Amniotic stem cell (primary cell): ENCODE measurements around the gene MAGEA9.
"Not testable (repeated sequence)": the region's sequence is repeated elsewhere in the genome, so short reads cannot be mapped to it uniquely, and the experiment has no call there.

Experiments
- DNase-seq: peaks from one replicate; lab custom pipeline; 2025; lab: John Stamatoyannopoulos, UW

Gene MAGEA9

DNA sequence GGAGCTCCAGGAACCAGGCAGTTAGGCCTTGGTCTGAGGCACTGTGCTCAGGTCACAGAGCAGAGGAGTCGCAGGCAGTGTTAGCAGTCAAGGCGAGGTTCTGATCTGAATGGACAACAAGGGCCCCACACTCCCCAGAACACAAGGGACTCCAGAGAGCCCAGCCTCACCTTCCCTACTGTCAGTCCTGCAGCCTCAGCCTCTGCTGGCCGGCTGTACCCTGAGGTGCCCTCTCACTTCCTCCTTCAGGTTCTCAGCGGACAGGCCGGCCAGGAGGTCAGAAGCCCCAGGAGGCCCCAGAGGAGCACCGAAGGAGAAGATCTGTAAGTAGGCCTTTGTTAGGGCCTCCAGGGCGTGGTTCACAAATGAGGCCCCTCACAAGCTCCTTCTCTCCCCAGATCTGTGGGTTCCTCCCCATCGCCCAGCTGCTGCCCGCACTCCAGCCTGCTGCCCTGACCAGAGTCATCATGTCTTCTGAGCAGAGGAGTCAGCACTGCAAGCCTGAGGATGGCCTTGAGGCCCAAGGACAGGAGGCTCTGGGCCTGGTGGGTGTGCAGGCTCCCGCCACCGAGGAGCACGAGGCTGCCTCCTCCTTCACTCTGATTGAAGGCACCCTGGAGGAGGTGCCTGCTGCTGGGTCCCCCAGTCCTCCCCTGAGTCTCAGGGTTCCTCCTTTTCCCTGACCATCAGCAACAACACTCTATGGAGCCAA lies 26.2 kb downstream of the MAGEA9 start:
- no peak for DNase-seq

DNA sequence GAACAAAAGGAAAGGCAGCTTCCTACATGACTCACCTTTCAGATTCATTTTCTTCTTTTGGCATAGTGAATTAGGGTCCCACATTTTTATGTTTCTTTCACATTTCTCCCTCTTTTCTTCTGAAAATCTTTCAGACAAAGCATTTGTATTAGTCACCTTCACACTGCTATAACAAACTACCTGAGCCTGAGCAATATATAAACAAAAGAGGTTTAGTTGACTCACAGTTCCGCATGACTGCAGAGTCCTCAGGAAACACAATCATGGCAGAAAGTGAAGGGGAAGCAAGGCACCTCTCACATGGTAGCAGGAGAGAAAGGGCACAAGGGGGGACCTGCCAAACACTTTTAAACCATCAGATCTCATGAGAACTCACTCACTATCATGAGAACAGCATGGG lies 36.9 kb downstream of the MAGEA9 start:
- no peak for DNase-seq

DNA sequence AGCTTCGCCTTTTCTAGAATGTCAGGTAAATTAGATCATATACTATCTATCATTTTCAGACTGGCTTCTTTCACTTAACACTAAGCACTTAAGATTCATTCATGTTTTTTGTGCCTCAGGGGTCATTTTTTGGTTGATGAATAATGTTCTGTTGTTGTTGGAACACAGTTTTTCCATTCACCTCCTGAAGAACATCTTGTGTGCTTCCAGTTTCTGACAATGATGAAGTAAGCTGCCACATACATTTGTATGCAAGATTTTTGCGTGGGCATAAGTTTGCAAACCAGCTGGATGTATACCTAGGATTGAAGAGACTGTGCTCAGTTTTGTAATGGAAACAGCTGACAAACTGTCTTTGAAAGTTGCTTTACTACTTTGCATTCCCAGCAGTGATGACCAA lies 37.6 kb downstream of the MAGEA9 start:
- DNase-seq = no peak

DNA sequence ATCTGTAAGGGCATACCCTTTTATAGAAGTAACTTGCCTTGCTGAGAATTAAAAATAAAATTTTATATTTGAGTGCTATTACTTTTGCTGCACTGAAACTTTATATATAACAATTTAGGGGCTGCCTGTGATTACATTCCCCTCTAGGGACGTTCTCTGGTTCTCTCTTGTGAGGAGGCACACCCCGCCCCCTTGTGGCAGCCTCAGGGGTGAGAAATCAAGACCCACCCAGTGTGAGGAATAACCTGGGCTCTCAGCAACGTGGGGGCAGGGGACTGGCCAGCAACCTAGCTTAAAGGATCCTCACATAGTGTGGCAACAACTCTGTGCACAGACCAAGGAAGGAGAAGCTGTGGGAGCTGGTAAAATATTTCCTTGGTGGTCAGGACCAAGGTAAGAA lies 43.7 kb downstream of the MAGEA9 start:
- no peak for DNase-seq

DNA sequence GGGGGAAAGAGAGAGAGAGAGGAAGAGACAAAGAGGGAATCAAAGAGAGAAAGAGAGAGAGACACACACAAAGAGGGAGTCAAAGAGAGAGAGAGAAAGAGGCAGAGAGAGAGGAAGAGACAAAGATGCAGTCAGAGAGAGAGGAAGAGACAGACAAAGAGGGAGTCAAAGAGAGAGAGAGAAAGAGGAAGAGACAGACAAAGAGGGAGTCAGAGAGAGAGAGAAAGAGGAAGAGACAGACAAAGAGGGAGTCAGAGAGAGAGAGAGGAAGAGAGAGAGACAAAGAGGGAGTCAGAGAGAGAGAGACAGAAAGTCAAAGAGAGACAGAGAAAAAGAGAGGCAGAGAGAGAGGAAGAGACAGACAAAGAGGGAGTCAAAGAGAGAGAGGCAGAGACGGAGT lies 45.5 kb downstream of the MAGEA9 start:
- no peak for DNase-seq

DNA sequence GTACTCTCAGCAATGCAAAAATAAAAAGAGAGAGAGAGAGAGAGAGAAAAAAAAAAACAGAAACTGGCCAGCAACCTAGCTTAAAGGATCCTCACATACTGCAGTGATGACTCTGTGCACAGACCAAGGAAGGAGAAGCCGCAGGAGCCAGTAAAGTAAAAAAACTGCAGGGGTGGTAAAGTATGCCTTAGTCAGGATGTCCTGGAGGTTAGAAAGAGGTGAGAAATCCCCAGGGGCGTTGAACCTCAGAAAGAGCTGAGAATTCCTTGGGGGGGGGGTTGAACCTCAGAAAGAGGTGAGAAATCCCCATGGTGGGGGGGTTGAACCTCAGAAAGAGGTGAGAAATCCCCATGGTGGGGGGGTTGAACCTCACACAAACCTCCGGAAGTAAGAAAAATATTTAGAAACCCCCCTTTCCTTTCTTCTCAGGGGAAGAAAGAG lies 48.0 kb downstream of the MAGEA9 start:
- DNase-seq = no peak

DNA sequence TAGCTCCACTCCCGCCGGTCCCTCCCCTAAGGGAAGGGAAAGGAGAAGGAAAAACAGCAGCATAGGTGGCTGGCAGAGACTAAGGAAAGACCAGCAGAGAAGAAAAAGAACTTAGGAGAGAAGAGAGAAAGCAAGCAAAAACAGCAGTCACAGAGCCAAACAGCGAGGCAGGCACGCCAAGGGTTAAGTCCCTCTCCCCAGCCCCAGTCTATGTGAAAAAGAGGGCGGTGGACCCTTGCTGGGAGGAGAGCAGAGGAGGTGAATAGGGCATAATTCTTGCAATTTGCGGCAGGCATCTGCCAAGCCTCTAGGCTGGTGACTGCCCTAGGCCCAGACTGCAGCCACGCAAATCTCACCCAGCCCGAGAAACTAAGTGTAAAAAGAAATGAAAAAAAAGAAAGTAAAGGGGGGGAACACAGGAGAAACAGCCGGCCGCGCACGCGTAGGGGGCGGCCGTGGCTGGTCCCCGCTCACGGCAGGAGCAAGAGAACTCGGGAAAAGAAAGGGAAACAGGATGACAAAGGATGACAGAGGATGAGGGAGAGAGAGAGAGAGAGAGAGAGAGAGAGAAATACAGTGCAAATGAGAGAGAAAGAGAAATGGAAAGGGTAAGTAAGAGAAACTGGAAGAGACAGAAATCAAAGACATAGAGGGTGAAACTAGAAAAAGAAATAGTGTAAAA lies 48.6 kb downstream of the MAGEA9 start:
- DNase-seq = no peak

DNA sequence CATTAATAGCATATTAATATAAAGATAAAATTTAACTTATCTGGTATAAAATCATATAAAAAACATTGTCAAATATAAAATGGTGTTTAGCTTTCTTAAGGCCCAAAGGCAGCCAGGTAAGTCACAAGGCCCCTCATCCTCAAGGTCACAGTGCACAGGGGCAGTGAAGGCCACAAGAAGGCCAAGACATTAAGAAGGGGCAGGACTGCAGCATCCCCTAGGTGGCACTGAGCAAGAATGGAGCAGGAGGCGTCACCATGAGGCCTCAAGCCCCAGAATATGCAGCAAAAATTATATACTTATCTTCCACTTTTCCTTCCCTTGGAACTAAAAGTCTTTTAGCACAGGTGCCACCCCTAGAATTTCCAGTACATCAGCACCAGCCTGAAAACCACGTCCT lies 49.7 kb downstream of the MAGEA9 start:
- no peak for DNase-seq

DNA sequence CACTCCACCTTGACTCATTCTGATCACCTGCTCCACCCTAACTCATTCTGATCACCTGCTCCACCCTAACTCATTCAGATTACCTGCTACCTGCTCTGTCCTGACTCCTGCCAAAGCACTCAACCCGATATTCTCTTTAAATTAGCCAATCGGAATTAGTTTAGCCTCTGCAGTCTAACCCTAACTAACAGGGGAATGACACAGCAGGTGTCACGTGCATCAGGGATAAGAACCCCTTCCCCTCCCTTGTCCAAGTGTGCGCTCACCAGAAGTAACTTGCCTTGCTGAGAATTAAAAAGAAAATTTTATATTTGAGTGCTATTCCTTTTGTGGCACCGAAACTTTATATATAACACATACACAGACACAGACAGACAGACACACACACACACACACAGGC lies 55.0 kb downstream of the MAGEA9 start:
- not testable (repeated sequence) for DNase-seq

DNA sequence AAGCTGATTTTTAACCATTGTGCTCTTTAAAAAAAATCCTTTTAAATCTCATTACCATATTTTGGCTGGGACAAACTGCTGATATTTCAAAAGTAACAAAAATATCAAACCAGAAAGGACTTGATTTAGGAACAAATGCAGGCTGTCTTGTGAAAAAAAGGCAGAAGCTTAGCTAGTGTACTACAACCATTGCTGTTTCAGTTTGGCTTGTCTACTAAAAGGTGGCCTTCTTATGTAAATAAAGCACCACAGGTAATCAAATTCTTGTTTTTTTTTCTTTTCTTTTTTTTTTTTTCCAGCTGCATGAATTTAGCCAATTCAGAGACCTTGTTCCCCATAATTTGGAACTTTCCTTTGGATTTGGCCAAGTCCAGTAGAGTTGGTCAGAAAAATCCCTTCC lies 55.4 kb downstream of the MAGEA9 start:
- DNase-seq = no peak
